Measurements from ENCODE around the gene NRXN3.

NRXN3 gene

GRCh38 chr14:79408696-79409095 is 1238.5 kb downstream of the NRXN3 start:
- H3K27me3 Mint-ChIP-seq (ENCODE audit: low read depth), result no peaks in the 10 kb centered on the region
- H3K4me3 Mint-ChIP-seq, result no peak overlapping the region
- no peaks in the 10 kb centered on the region for H3K9me3 Mint-ChIP-seq
- H3K27ac Mint-ChIP-seq, result no peak overlapping the region
- no peaks in the 10 kb centered on the region for H3K4me1 Mint-ChIP-seq (ENCODE audit: low read depth)
- no peaks in the 10 kb centered on the region for H3K36me3 Mint-ChIP-seq (ENCODE audit: low read depth)

- no peak overlapping the region for H3K4me3 Mint-ChIP-seq
- H3K9me3 Mint-ChIP-seq, result no peaks in the 10 kb centered on the region
- H3K27me3 Mint-ChIP-seq (ENCODE audit: low read depth), result no peaks in the 10 kb centered on the region
- H3K27ac Mint-ChIP-seq, result no peak overlapping the region
- no peaks in the 10 kb centered on the region for H3K36me3 Mint-ChIP-seq (ENCODE audit: low read depth)
- no peaks in the 10 kb centered on the region for H3K4me1 Mint-ChIP-seq (ENCODE audit: low read depth)
Measured at GRCh38 chr14:79411403-79412174, 1241.4 kb downstream of the NRXN3 start.

GRCh38 chr14:79412822-79413221 is 1242.6 kb downstream of the NRXN3 start:
- H3K27ac Mint-ChIP-seq, result no peak overlapping the region
- H3K4me1 Mint-ChIP-seq (ENCODE audit: low read depth), result no peaks in the 10 kb centered on the region
- no peaks in the 10 kb centered on the region for H3K27me3 Mint-ChIP-seq (ENCODE audit: low read depth)
- no peaks in the 10 kb centered on the region for H3K36me3 Mint-ChIP-seq (ENCODE audit: low read depth)
- H3K4me3 Mint-ChIP-seq, result no peak overlapping the region
- H3K9me3 Mint-ChIP-seq, result no peaks in the 10 kb centered on the region

- H3K4me1 Mint-ChIP-seq (ENCODE audit: low read depth), result no peaks in the 10 kb centered on the region
- no peaks in the 10 kb centered on the region for H3K27me3 Mint-ChIP-seq (ENCODE audit: low read depth)
- H3K9me3 Mint-ChIP-seq, result no peaks in the 10 kb centered on the region
- no peak overlapping the region for H3K4me3 Mint-ChIP-seq
- no peaks in the 10 kb centered on the region for H3K36me3 Mint-ChIP-seq (ENCODE audit: low read depth)
- no peak overlapping the region for H3K27ac Mint-ChIP-seq
Measured at GRCh38 chr14:79413734-79414428, 1243.7 kb downstream of the NRXN3 start.

- Mint-ChIP-seq H3K36me3 (ENCODE audit: low read depth) (no peaks in the 10 kb centered on the region), H3K9me3 (no peaks in the 10 kb centered on the region), H3K27ac (no peak overlapping the region), H3K4me1 (ENCODE audit: low read depth) (no peaks in the 10 kb centered on the region), H3K4me3 (no peak overlapping the region), H3K27me3 (ENCODE audit: low read depth) (no peaks in the 10 kb centered on the region)
Measured at GRCh38 chr14:79415726-79416125, 1245.6 kb downstream of the NRXN3 start.

GRCh38 chr14:79417961-79418360 is 1247.8 kb downstream of the NRXN3 start:
- no peaks in the 10 kb centered on the region for H3K27me3 Mint-ChIP-seq (ENCODE audit: low read depth)
- H3K4me3 Mint-ChIP-seq, result no peak overlapping the region
- H3K9me3 Mint-ChIP-seq, result no peaks in the 10 kb centered on the region
- no peak overlapping the region for H3K27ac Mint-ChIP-seq
- H3K36me3 Mint-ChIP-seq (ENCODE audit: low read depth), result no peaks in the 10 kb centered on the region
- H3K4me1 Mint-ChIP-seq (ENCODE audit: low read depth), result no peaks in the 10 kb centered on the region

- no peaks in the 10 kb centered on the region for H3K27me3 Mint-ChIP-seq (ENCODE audit: low read depth)
- no peaks in the 10 kb centered on the region for H3K9me3 Mint-ChIP-seq
- no peaks in the 10 kb centered on the region for H3K4me1 Mint-ChIP-seq (ENCODE audit: low read depth)
- H3K4me3 Mint-ChIP-seq, result no peak overlapping the region
- no peak overlapping the region for H3K27ac Mint-ChIP-seq
- H3K36me3 Mint-ChIP-seq (ENCODE audit: low read depth), result no peaks in the 10 kb centered on the region
Measured at GRCh38 chr14:79418649-79419415, 1248.7 kb downstream of the NRXN3 start.

- Mint-ChIP-seq H3K36me3 (ENCODE audit: low read depth) (no peaks in the 10 kb centered on the region), H3K4me1 (ENCODE audit: low read depth) (no peaks in the 10 kb centered on the region), H3K9me3 (no peaks in the 10 kb centered on the region), H3K27me3 (ENCODE audit: low read depth) (no peaks in the 10 kb centered on the region), H3K4me3 (no peak overlapping the region), H3K27ac (no peak overlapping the region)
Measured at GRCh38 chr14:79419571-79420327, 1249.6 kb downstream of the NRXN3 start.

- Mint-ChIP-seq H3K4me1 (ENCODE audit: low read depth) (no peaks in the 10 kb centered on the region), H3K27me3 (ENCODE audit: low read depth) (no peaks in the 10 kb centered on the region), H3K27ac (no peak overlapping the region), H3K9me3 (no peaks in the 10 kb centered on the region), H3K4me3 (no peak overlapping the region), H3K36me3 (ENCODE audit: low read depth) (no peaks in the 10 kb centered on the region)
Measured at GRCh38 chr14:79420725-79421124, 1250.6 kb downstream of the NRXN3 start.

- Mint-ChIP-seq H3K9me3 (no peaks in the 10 kb centered on the region), H3K36me3 (ENCODE audit: low read depth) (no peaks in the 10 kb centered on the region), H3K27me3 (ENCODE audit: low read depth) (no peaks in the 10 kb centered on the region), H3K4me1 (ENCODE audit: low read depth) (no peaks in the 10 kb centered on the region), H3K27ac (no peak overlapping the region), H3K4me3 (no peak overlapping the region)
Measured at GRCh38 chr14:79421811-79422210, 1251.6 kb downstream of the NRXN3 start.

GRCh38 chr14:79424462-79424861 is 1254.3 kb downstream of the NRXN3 start:
- H3K4me3 Mint-ChIP-seq, result no peak overlapping the region
- H3K36me3 Mint-ChIP-seq (ENCODE audit: low read depth), result no peaks in the 10 kb centered on the region
- no peaks in the 10 kb centered on the region for H3K27me3 Mint-ChIP-seq (ENCODE audit: low read depth)
- H3K9me3 Mint-ChIP-seq, result no peaks in the 10 kb centered on the region
- no peak overlapping the region for H3K27ac Mint-ChIP-seq
- no peaks in the 10 kb centered on the region for H3K4me1 Mint-ChIP-seq (ENCODE audit: low read depth)

GRCh38 chr14:79426103-79426755 is 1256.1 kb downstream of the NRXN3 start:
- no peaks in the 10 kb centered on the region for H3K9me3 Mint-ChIP-seq

GRCh38 chr14:79432640-79433039 is 1262.5 kb downstream of the NRXN3 start:
- Mint-ChIP-seq H3K9me3 (peaks cover 8% of the 10 kb centered on the region), H3K4me1 (ENCODE audit: low read depth) (no peaks in the 10 kb centered on the region), H3K36me3 (ENCODE audit: low read depth) (no peaks in the 10 kb centered on the region), H3K27ac (no peak overlapping the region), H3K4me3 (no peak overlapping the region), H3K27me3 (ENCODE audit: low read depth) (no peaks in the 10 kb centered on the region)

More at GRCh38 chr14:79426103-79426755, 1256.1 kb downstream of the NRXN3 start:
- Mint-ChIP-seq H3K36me3 (ENCODE audit: low read depth) (no peaks in the 10 kb centered on the region), H3K4me3 (no peak overlapping the region), H3K27ac (no peak overlapping the region), H3K4me1 (ENCODE audit: low read depth) (no peaks in the 10 kb centered on the region), H3K27me3 (ENCODE audit: low read depth) (no peaks in the 10 kb centered on the region)

- Mint-ChIP-seq H3K4me1 (ENCODE audit: low read depth) (no peaks in the 10 kb centered on the region), H3K4me3 (no peak overlapping the region), H3K36me3 (ENCODE audit: low read depth) (no peaks in the 10 kb centered on the region), H3K9me3 (peaks cover 8% of the 10 kb centered on the region), H3K27me3 (ENCODE audit: low read depth) (no peaks in the 10 kb centered on the region), H3K27ac (no peak overlapping the region)
Measured at GRCh38 chr14:79436335-79436734, 1266.2 kb downstream of the NRXN3 start.
